ENCODE results near the gene COPZ2.

COPZ2 gene

DNA sequence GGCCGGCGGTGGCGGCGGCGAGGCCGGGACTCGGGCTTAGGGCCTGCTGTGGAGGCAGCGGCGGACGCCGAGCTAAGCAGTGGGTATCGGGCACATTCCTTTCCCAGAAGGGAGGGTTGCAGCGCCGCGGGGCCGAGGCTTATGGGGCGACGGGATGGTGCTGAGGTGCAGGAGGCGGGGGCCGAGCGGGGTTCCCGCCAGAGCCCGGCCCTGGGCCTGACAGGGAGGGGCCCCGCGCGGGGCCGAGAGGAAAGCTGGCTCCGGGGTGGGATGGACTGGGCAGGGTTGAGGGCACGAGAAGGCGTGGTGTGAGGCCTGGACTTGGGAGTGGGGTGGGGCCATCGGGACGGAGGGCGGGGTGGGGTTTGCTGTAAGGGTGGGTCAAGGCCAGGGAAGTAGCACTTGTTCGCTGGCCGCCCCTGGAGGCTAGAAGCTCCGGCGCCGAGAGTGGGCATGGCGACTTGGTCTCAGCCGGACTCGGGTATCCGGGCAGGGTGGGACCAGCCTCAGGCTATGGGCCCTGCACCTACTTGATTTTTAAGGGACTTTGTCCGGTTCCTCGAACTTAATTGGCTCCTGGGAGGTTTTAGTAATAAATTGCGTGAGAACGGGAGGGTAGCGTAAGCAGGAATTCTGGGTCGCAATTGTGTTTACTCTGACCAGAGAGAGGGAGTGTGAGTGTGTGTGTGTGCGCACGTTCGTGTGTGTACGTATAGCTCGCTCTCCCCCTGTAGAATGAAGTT is 11.0 kb upstream of the COPZ2 start:
- peaks cover 67% of the 10 kb centered on the region for H3K4me1 ChIP-seq (ENCODE audit: insufficient read depth, low read length)
- peak overlapping the region; percentile 63 to 90 for H3K4me3 ChIP-seq (ENCODE audit: low read depth in 1 of 2, low read length in 2 of 2)
- DNase-seq (peak; percentile 45), ATAC-seq (ENCODE audit: insufficient read depth, low read depth) (peak; percentile 20)
- no peaks in the 10 kb centered on the region for H3K27me3 ChIP-seq (ENCODE audit: insufficient read depth, low read length, poor library complexity)
- H2AFZ ChIP-seq (ENCODE audit: low read depth, low read length), result peak overlapping the region; percentile 83
- TF ChIP-seq EZH2 (IDR thresholded peaks at IDR 0.05; ENCODE audit: borderline replicate concordance, low read depth, low read length, severe bottlenecking), result no peak
- no peak for TF ChIP-seq CTCF (IDR thresholded peaks at IDR 0.05; ENCODE audit: borderline replicate concordance, extremely low read depth, low read length, poor library complexity, severe bottlenecking)
- no peaks in the 10 kb centered on the region for H3K9me3 ChIP-seq (ENCODE audit: insufficient read depth, low read length, severe bottlenecking)
- H3K27ac ChIP-seq (ENCODE audit: low read length), result peak overlapping the region; percentile 89
- H3K36me3 ChIP-seq (ENCODE audit: insufficient read depth, low read length), result peaks cover 33% of the 10 kb centered on the region
- peak overlapping the region; percentile 73 for H3K4me2 ChIP-seq (ENCODE audit: insufficient read depth, low read length)
- H3K9ac ChIP-seq (ENCODE audit: low read depth, low read length), result peak overlapping the region; percentile 92
- peaks cover 69% of the 10 kb centered on the region for H3K79me2 ChIP-seq (ENCODE audit: insufficient read depth, low read length)
- peaks cover 39% of the 10 kb centered on the region for H4K20me1 ChIP-seq (ENCODE audit: insufficient read depth, low read length)

GRCh38 chr17:48047741-48048383 is 10.3 kb upstream of the COPZ2 start, which contains the start of gene NFE2L1:
TSS of gene NFE2L1 (plus strand) at chr17:48048359. CDS start at chr17:48051119, 2,760 bp downstream.
- H2AFZ ChIP-seq (ENCODE audit: low read depth, low read length), result peak within 1 kb of the TSS; percentile 91
- DNase-seq, result peak; percentile 99
- H3K4me3 ChIP-seq (ENCODE audit: low read depth in 1 of 2, low read length in 2 of 2), result peak within 1 kb of the TSS; percentile 63 to 90
- H4K20me1 ChIP-seq (ENCODE audit: insufficient read depth, low read length), result peaks cover 32% of the 10 kb centered on the region
- TF ChIP-seq EZH2 (IDR thresholded peaks at IDR 0.05; ENCODE audit: borderline replicate concordance, low read depth, low read length, severe bottlenecking) (no peak), CTCF (IDR thresholded peaks at IDR 0.05; ENCODE audit: borderline replicate concordance, extremely low read depth, low read length, poor library complexity, severe bottlenecking) (no peak)
- peak within 1 kb of the TSS; percentile 92 for H3K9ac ChIP-seq (ENCODE audit: low read depth, low read length)
- H3K27me3 ChIP-seq (ENCODE audit: insufficient read depth, low read length, poor library complexity), result no peaks in the 10 kb centered on the region
- H3K9me3 ChIP-seq (ENCODE audit: insufficient read depth, low read length, severe bottlenecking), result no peaks in the 10 kb centered on the region
- peaks cover 60% of the 10 kb centered on the region for H3K4me1 ChIP-seq (ENCODE audit: insufficient read depth, low read length)
- peak within 1 kb of the TSS; percentile 73 for H3K4me2 ChIP-seq (ENCODE audit: insufficient read depth, low read length)
- peak; percentile 96 for ATAC-seq (ENCODE audit: insufficient read depth, low read depth)
- H3K79me2 ChIP-seq (ENCODE audit: insufficient read depth, low read length), result peaks cover 63% of the 10 kb centered on the region
- H3K36me3 ChIP-seq (ENCODE audit: insufficient read depth, low read length), result peaks cover 27% of the 10 kb centered on the region
- H3K27ac ChIP-seq (ENCODE audit: low read length), result peak within 1 kb of the TSS; percentile 89

- Histone ChIP-seq H3K9me3 (ENCODE audit: insufficient read depth, low read length, severe bottlenecking) (no peaks in the 10 kb centered on the region), H3K27me3 (ENCODE audit: insufficient read depth, low read length, poor library complexity) (no peaks in the 10 kb centered on the region), H2AFZ (ENCODE audit: low read depth, low read length) (peak overlapping the region; percentile 91), H3K4me2 (ENCODE audit: insufficient read depth, low read length) (peak overlapping the region; percentile 65), H3K27ac (ENCODE audit: low read length) (peak overlapping the region; percentile 86), H3K9ac (ENCODE audit: low read depth, low read length) (peak overlapping the region; percentile 92), H3K79me2 (ENCODE audit: insufficient read depth, low read length) (peaks cover 56% of the 10 kb centered on the region), H3K36me3 (ENCODE audit: insufficient read depth, low read length) (peaks cover 20% of the 10 kb centered on the region), H4K20me1 (ENCODE audit: insufficient read depth, low read length) (peaks cover 26% of the 10 kb centered on the region), H3K4me3 (ENCODE audit: low read depth in 1 of 2, low read length in 2 of 2) (peak overlapping the region; percentile 43 to 63), H3K4me1 (ENCODE audit: insufficient read depth, low read length) (peaks cover 54% of the 10 kb centered on the region)
- ATAC-seq (ENCODE audit: insufficient read depth, low read depth), result no peak
- no peak for DNase-seq
- TF ChIP-seq EZH2 (IDR thresholded peaks at IDR 0.05; ENCODE audit: borderline replicate concordance, low read depth, low read length, severe bottlenecking) (no peak), CTCF (IDR thresholded peaks at IDR 0.05; ENCODE audit: borderline replicate concordance, extremely low read depth, low read length, poor library complexity, severe bottlenecking) (no peak)
Observed at GRCh38 chr17:48047113-48047740, 9.6 kb upstream of the COPZ2 start.

Measured in DND-41 (cell line).